Suprapubic skin (tissue), 4 donors: ENCODE measurements around the gene TMEM170A. TPM values are rescaled to one million over a fixed set of nuclear protein-coding genes. Genes with fewer than 3 reads are reported as not detected.
A peak's percentile ranks its signal among the peaks of the same experiment; 100 is the strongest.

ENCODE experiments used
- DNase-seq, 2 donors: peaks; one replicate each; pipeline ENCODE4 v3.0.0-alpha.2; 2019; ENCODE audit warnings: low spot score in 2 of 2
- H3K27ac ChIP-seq: fragments of 200-600 bp; sonication (generic); one replicate; pipeline ENCODE4 v1.5.1; 2019
- H3K27me3 ChIP-seq: fragments of 200-600 bp; sonication (generic); one replicate; pipeline ENCODE4 v1.5.1; 2019
- H3K36me3 ChIP-seq: fragments of 200-600 bp; sonication (generic); one replicate; pipeline ENCODE4 v1.5.1; 2019
- H3K4me1 ChIP-seq: fragments of 200-600 bp; sonication (generic); one replicate; pipeline ENCODE4 v1.5.1; 2019
- H3K4me3 ChIP-seq: fragments of 200-600 bp; sonication (generic); one replicate; pipeline ENCODE4 v1.5.1; 2019; ENCODE audit warnings: mild to moderate bottlenecking
- H3K9me3 ChIP-seq: fragments of 200-600 bp; sonication (generic); one replicate; pipeline ENCODE4 v1.5.1; 2019
- EP300 ChIP-seq: sonication (generic); formaldehyde crosslinking; IDR thresholded peaks from one replicate; pipeline ENCODE4 v1.6.1; 2017; ENCODE audit warnings: antibody characterized with exemption
- POLR2A ChIP-seq, 2 donors: fragments of 450-650 bp; IDR thresholded peaks; one replicate each; pipeline ENCODE4 v1.6.1; 2017; ENCODE audit warnings: antibody characterized with exemption in 2 of 2, mild to moderate bottlenecking in 2 of 2, moderate library complexity in 2 of 2
- POLR2AphosphoS5 ChIP-seq, 3 donors: sonication (generic); formaldehyde crosslinking; IDR thresholded peaks; one replicate each; pipeline ENCODE4 v1.6.1; 2017; ENCODE audit warnings: antibody characterized with exemption in 3 of 3
- WGBS: methylation state at CpG from one replicate; pipeline ENCODE4 v1.1.5; 2018; 5-methylcytosine and 5-hydroxymethylcytosine counted together
- total RNA-seq, 4 donors: library from RNA; depleted of rRNA; stranded (reverse); fragments of >200 nt; gene quantifications; one replicate each; pipeline ENCODE4 v1.1.0, GENCODE V29; 2016
- TF ChIP-seq, protein P1 (sequence below), 2 donors: fragments of 200-600 bp in 1 of 2; fragments of 450-650 bp in 1 of 2; sonication (generic) in 1 of 2; IDR thresholded peaks; one replicate each; pipeline ENCODE4 v1.5.1; 2016 to 2019; ENCODE audit warnings: antibody characterized with exemption in 2 of 2, mild to moderate bottlenecking in 1 of 2, moderate library complexity in 1 of 2

TMEM170A gene
- total RNA-seq, 4 donors from 2014 or later: 15.8 to 17.5 (median 16.5) TPM

DNA sequence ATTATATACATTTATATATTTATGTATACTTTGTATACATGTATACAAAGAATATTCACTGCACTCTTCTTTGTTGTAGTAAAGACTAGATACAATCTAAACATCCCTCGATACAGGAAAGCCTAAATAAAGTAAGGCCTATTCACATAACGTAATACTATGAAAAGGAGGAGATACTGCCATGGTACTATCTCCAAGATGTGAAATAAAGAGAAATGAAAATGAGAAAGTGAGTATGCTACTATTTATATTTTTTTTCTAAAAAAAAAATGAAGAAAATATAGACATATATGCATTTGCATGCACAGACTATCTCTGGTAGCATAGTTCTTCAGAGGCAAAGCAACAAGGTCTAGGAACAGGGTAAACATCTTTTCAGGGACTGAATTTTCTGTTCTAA lies 50.5 kb downstream of the TMEM170A start:
- DNase-seq: no peak
- Histone ChIP-seq H3K36me3 (peaks cover 33% of the 10 kb centered on the region), H3K27ac (no peak overlapping the region), H3K4me1 (peaks cover 2% of the 10 kb centered on the region), H3K9me3 (no peaks in the 10 kb centered on the region), H3K4me3 (no peak overlapping the region), H3K27me3 (no peaks in the 10 kb centered on the region)
- TF ChIP-seq EP300 (no peak), POLR2AphosphoS5 (IDR thresholded peaks at IDR 0.05) (no peak), POLR2A (IDR thresholded peaks at IDR 0.05) (no peak)
- TF ChIP-seq, protein P1, sequence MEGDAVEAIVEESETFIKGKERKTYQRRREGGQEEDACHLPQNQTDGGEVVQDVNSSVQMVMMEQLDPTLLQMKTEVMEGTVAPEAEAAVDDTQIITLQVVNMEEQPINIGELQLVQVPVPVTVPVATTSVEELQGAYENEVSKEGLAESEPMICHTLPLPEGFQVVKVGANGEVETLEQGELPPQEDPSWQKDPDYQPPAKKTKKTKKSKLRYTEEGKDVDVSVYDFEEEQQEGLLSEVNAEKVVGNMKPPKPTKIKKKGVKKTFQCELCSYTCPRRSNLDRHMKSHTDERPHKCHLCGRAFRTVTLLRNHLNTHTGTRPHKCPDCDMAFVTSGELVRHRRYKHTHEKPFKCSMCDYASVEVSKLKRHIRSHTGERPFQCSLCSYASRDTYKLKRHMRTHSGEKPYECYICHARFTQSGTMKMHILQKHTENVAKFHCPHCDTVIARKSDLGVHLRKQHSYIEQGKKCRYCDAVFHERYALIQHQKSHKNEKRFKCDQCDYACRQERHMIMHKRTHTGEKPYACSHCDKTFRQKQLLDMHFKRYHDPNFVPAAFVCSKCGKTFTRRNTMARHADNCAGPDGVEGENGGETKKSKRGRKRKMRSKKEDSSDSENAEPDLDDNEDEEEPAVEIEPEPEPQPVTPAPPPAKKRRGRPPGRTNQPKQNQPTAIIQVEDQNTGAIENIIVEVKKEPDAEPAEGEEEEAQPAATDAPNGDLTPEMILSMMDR (IDR thresholded peaks at IDR 0.05): no peak
- WGBS: 95% methylated on average over 2 of the region's 2 CpGs

DNA sequence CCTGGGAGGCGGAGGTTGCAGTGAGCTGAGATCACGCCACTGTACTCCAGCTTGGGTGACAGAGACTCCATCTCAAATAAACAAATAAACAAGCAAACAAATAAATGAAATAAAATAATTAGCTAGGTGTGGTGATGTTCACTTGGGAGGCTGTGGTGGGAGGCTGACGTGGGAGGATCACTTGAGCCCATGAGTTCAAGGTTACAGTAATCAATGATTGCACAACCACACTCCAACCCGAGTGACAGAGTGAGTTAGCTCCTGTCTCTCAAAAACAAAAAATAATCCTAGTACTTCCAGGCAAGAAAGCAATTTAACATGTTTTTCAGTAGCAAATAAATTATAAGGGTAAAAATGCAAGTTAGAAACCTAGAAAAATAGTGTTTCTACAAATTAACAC lies 57.5 kb downstream of the TMEM170A start:
- H3K9me3 ChIP-seq: no peaks in the 10 kb centered on the region
- H3K4me1 ChIP-seq: peaks cover 9% of the 10 kb centered on the region
- H3K4me3 ChIP-seq: no peak overlapping the region
- no peak overlapping the region for H3K27ac ChIP-seq
- peaks cover 56% of the 10 kb centered on the region for H3K36me3 ChIP-seq
- 87% methylated on average over 4 of the region's 4 CpGs for WGBS
- no peaks in the 10 kb centered on the region for H3K27me3 ChIP-seq
- no peak for TF ChIP-seq POLR2A (IDR thresholded peaks at IDR 0.05)
- TF ChIP-seq EP300: no peak
- no peak for TF ChIP-seq POLR2AphosphoS5 (IDR thresholded peaks at IDR 0.05)
- TF ChIP-seq, protein P1 (IDR thresholded peaks at IDR 0.05): no peak
- no peak for DNase-seq

DNA sequence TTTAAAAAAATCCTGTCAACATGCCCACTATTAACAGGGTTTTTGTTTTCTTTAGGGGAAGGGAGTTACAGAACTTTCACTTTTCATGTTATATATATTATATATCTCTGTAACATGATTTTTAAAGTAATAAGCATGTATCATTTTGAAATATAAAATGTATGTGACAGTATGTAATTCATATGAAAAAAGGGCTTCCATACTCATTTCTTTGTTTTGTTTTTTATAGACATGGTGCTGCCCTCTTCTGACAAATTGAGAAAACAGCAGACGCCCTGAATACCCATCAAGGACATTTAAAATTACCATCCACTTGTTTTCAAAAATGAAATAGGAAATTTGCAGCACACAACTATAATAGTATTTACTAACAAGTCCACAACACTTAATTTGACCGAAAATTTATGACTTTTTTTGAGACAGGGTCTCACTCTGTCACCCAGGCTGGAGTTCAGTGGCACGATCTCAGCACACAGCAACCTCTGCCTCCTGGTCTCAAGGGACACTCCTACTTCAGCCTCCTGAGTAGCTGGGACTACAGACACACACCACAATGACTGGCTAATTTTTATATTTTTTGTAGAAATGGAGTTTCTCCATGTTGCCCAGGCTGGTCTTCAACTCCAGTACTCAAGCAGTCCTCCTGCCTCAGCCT lies 61.5 kb downstream of the TMEM170A start:
- no peaks in the 10 kb centered on the region for H3K27me3 ChIP-seq
- TF ChIP-seq, protein P1 (IDR thresholded peaks at IDR 0.05): peak; percentile 53 to 55
- TF ChIP-seq POLR2A (IDR thresholded peaks at IDR 0.05): no peak
- WGBS: 36% methylated on average over 3 of the region's 3 CpGs
- no peaks in the 10 kb centered on the region for H3K9me3 ChIP-seq
- H3K4me1 ChIP-seq: peaks cover 15% of the 10 kb centered on the region
- no peak overlapping the region for H3K4me3 ChIP-seq
- peak overlapping the region; percentile 53 for H3K27ac ChIP-seq
- DNase-seq: no peak
- H3K36me3 ChIP-seq: peaks cover 23% of the 10 kb centered on the region

DNA sequence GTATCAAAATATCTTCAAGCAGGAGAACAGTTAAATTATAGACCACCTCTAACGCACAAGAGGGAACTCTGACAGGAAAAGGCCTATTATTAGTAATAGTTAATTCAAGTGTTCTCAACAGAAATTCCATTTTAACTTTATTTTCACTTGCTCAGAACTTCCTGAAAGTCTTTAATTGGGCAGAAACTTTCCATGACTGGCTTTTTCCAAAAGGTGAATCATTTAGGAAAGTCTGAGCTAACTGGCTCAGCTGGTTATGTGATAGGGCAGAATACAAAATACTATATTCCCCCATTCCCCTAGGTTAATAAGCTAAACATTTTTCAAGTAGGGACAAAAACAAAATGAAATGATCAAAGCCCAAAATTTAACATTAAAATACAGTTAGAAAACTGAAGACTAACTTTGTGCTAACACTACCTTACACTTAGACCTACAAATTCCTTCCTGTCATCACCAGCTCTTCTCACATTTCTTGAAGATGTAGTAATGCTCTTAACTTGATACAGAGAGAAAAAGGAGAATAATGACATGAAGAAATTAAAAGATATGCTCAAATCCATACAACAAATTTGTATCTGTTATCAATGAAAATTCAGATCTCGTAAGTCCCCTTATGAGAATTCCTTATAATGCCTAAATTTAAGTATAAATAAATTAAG lies 62.2 kb downstream of the TMEM170A start:
- peaks cover 19% of the 10 kb centered on the region for H3K36me3 ChIP-seq
- no peaks in the 10 kb centered on the region for H3K9me3 ChIP-seq
- H3K4me1 ChIP-seq: peaks cover 15% of the 10 kb centered on the region
- H3K27ac ChIP-seq: peak overlapping the region; percentile 53
- H3K27me3 ChIP-seq: no peaks in the 10 kb centered on the region
- WGBS: 37% methylated on average over 2 of the region's 2 CpGs
- no peak overlapping the region for H3K4me3 ChIP-seq
- no peak for TF ChIP-seq POLR2A (IDR thresholded peaks at IDR 0.05)
- no peak for TF ChIP-seq EP300
- TF ChIP-seq, protein P1 (IDR thresholded peaks at IDR 0.05): no peak
- no peak for TF ChIP-seq POLR2AphosphoS5 (IDR thresholded peaks at IDR 0.05)
- no peak for DNase-seq

DNA sequence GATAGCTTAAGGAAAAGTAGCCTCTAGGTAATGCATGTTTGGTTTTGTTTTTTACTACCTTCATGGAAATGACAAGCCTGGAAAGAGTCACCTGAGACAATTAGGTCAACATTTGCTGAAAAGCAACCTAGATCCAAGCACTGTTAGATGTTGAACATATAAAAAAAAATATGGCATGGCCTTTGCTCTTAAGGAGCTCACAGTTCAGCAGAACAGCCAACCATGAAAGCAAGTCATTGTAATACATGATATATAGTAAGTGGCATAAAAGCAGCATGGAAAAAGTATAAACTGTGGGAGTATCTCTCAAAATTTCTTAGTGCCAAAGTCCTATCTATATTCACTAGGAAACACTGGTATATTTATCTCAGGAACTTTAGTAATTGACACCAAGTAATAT lies 62.8 kb downstream of the TMEM170A start:
- Histone ChIP-seq H3K27ac (peak overlapping the region; percentile 53), H3K4me3 (no peak overlapping the region), H3K36me3 (peaks cover 14% of the 10 kb centered on the region), H3K9me3 (no peaks in the 10 kb centered on the region), H3K4me1 (peaks cover 15% of the 10 kb centered on the region), H3K27me3 (no peaks in the 10 kb centered on the region)
- TF ChIP-seq POLR2A (IDR thresholded peaks at IDR 0.05): no peak
- TF ChIP-seq EP300: no peak
- TF ChIP-seq POLR2AphosphoS5 (IDR thresholded peaks at IDR 0.05): no peak
- TF ChIP-seq, protein P1 (IDR thresholded peaks at IDR 0.05): no peak
- no peak for DNase-seq
